Measurements from ENCODE around the gene PRDX2. TPM values are rescaled to one million over a fixed set of nuclear protein-coding genes. Genes with fewer than 3 reads are reported as not detected.
"Not testable (repeated sequence)": the region's sequence is repeated elsewhere in the genome, so short reads cannot be mapped to it uniquely, and the experiment has no call there.

PRDX2 gene
- 277 and 280 TPM in 2 replicates for total RNA-seq

- intact Hi-C loops (cut with micrococcal nuclease), result no loop called here
- peak; percentile 74 for DNase-seq (ENCODE audit: low spot score)
- no peaks in the 10 kb centered on the region for H3K27me3 Mint-ChIP-seq (ENCODE audit: insufficient read depth)
These were observed at the start of gene PRDX2, which contains the start of gene THSD8 for GRCh38 chr19:12801466-12802266. PRDX2 (minus strand) TSS chr19:12801800; CDS start chr19:12801261, 539 bp downstream. THSD8 (plus strand) TSS chr19:12802069; CDS start chr19:12802072, 3 bp downstream.

GRCh38 chr19:12847159-12848139 is 45.8 kb upstream of the PRDX2 start:
- Mint-ChIP-seq H3K9me3 (no peaks in the 10 kb centered on the region), H3K4me1 (ENCODE audit: low read depth) (peaks cover 8% of the 10 kb centered on the region), H3K27ac (no peak overlapping the region), H3K4me3 (peak overlapping the region; percentile 53), H3K27me3 (ENCODE audit: insufficient read depth) (peaks cover 12% of the 10 kb centered on the region), H3K36me3 (ENCODE audit: low read depth) (no peaks in the 10 kb centered on the region)
- DNase-seq (ENCODE audit: low spot score), result peak; percentile 84
- intact Hi-C loops (cut with micrococcal nuclease), result loop anchor here (1.0 to 2.0 kb wide), 6 partner anchors 41 to 283 kb away; partner anchors contain the start of gene RNASEH2A

More at GRCh38 chr19:12801466-12802266, at the start of gene PRDX2, which contains the start of gene THSD8:
- peaks cover 29% of the 10 kb centered on the region for H3K4me1 Mint-ChIP-seq (ENCODE audit: low read depth)
- no peaks in the 10 kb centered on the region for H3K9me3 Mint-ChIP-seq
- peak within 1 kb of the TSS; percentile 80 for H3K27ac Mint-ChIP-seq
- H3K4me3 Mint-ChIP-seq, result peak within 1 kb of the TSS; percentile 87
- H3K36me3 Mint-ChIP-seq (ENCODE audit: low read depth), result peaks cover 15% of the 10 kb centered on the region

DNA sequence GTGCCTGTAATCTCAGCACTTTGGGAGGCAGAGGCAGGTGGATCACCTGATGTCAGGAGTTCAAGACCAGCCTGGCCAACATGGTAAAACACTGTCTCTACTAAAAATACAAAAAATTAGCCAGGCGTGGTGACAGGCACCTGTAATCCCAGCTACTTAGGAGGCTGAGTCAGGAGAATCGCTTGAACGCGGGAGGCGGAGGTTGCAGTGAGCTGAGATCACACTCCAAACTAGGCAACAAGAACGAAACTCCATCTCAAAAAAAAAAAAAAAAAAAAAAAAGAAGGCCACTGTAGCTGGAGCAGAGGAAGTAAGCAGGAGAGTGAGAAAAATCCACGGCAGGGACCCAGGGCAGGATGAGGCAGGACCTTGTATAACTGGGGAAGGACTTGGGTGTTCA is 45.0 kb upstream of the PRDX2 start:
- H3K4me1 Mint-ChIP-seq (ENCODE audit: low read depth), result peaks cover 10% of the 10 kb centered on the region
- not testable (repeated sequence) for H3K4me3 Mint-ChIP-seq; H3K36me3 Mint-ChIP-seq (ENCODE audit: low read depth); H3K9me3 Mint-ChIP-seq; DNase-seq (ENCODE audit: low spot score); H3K27ac Mint-ChIP-seq
- peaks cover 16% of the 10 kb centered on the region for H3K27me3 Mint-ChIP-seq (ENCODE audit: insufficient read depth)
- intact Hi-C loops (cut with micrococcal nuclease), result loop anchor here (1.0 to 2.0 kb wide), 6 partner anchors 40 to 282 kb away; partner anchors contain the start of gene RNASEH2A

- intact Hi-C loops (cut with micrococcal nuclease), result no loop called here
- Mint-ChIP-seq H3K27me3 (ENCODE audit: insufficient read depth) (peaks cover 27% of the 10 kb centered on the region), H3K9me3 (no peaks in the 10 kb centered on the region), H3K36me3 (ENCODE audit: low read depth) (peaks cover 5% of the 10 kb centered on the region), H3K4me3 (no peak overlapping the region), H3K27ac (no peak overlapping the region), H3K4me1 (ENCODE audit: low read depth) (peaks cover 30% of the 10 kb centered on the region)
- DNase-seq (ENCODE audit: low spot score), result no peak
These were observed 42.6 kb upstream of the PRDX2 start for GRCh38 chr19:12843999-12844732.

GRCh38 chr19:12843328-12843727 is 41.7 kb upstream of the PRDX2 start:
- no peak for DNase-seq (ENCODE audit: low spot score)
- Mint-ChIP-seq H3K36me3 (ENCODE audit: low read depth) (peaks cover 5% of the 10 kb centered on the region), H3K9me3 (no peaks in the 10 kb centered on the region), H3K27ac (no peak overlapping the region), H3K27me3 (ENCODE audit: insufficient read depth) (peaks cover 34% of the 10 kb centered on the region), H3K4me3 (no peak overlapping the region), H3K4me1 (ENCODE audit: low read depth) (peaks cover 33% of the 10 kb centered on the region)
- intact Hi-C loops (cut with micrococcal nuclease), result no loop called here

DNA sequence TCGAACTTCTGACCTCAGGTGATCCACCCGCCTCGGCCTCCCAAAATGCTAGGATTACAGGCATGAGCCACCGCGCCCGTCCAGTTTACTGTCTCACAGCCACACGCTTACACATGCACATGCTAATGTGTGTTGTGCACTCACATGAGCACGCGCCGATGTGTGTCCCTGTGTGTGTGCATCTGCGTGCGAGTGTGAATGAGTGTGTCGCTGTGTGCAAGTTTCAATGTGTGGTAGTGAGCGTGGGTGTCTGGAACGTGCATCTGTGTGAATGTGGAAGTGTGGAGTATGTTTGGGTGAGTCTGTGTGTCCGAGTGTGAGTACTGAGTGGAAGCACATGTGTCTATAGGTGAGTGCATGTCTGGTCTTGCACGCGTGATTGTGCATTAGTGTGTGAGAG is 40.9 kb upstream of the PRDX2 start:
- Mint-ChIP-seq H3K4me1 (ENCODE audit: low read depth) (peaks cover 28% of the 10 kb centered on the region), H3K9me3 (no peaks in the 10 kb centered on the region), H3K4me3 (no peak overlapping the region), H3K27me3 (ENCODE audit: insufficient read depth) (peaks cover 40% of the 10 kb centered on the region), H3K36me3 (ENCODE audit: low read depth) (peaks cover 5% of the 10 kb centered on the region), H3K27ac (no peak overlapping the region)
- intact Hi-C loops (cut with micrococcal nuclease), result no loop called here
- no peak for DNase-seq (ENCODE audit: low spot score)

DNA sequence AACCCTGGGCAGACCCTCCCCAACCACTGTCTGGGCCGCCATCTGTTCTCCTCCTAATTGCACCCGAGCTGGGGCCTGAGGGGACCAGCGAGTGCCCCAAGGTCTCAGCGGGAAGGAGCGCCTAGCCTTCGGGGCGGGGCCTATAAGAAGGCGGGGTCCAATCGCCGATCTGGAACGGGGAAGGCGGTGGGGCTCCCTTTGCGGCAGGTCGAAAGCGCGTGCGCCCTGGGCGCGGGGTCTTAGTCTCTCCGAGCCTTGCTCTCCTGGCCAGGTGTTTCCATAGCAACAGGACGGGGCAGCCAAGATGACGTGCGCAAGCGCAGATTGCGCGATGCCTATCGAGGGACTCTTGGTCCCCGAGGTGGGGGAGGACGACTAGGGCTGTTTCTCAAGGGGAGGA is 39.5 kb upstream of the PRDX2 start:
- H3K27me3 Mint-ChIP-seq (ENCODE audit: insufficient read depth), result peaks cover 49% of the 10 kb centered on the region
- peaks cover 24% of the 10 kb centered on the region for H3K4me1 Mint-ChIP-seq (ENCODE audit: low read depth)
- intact Hi-C loops (cut with micrococcal nuclease), result loop anchor here (2.0 kb wide), 2 partner anchors 26 to 40 kb away; partner anchors contain the start of gene DNASE2
- H3K36me3 Mint-ChIP-seq (ENCODE audit: low read depth), result peaks cover 5% of the 10 kb centered on the region
- peak overlapping the region; percentile 20 for H3K4me3 Mint-ChIP-seq
- no peak overlapping the region for H3K27ac Mint-ChIP-seq
- no peaks in the 10 kb centered on the region for H3K9me3 Mint-ChIP-seq
- DNase-seq (ENCODE audit: low spot score), result no peak

- H3K4me1 Mint-ChIP-seq (ENCODE audit: low read depth), result peaks cover 24% of the 10 kb centered on the region
- peak overlapping the region; percentile 66 for H3K4me3 Mint-ChIP-seq
- H3K36me3 Mint-ChIP-seq (ENCODE audit: low read depth), result peaks cover 5% of the 10 kb centered on the region
- peak overlapping the region; percentile 32 for H3K27ac Mint-ChIP-seq
- peaks cover 50% of the 10 kb centered on the region for H3K27me3 Mint-ChIP-seq (ENCODE audit: insufficient read depth)
- intact Hi-C loops (cut with micrococcal nuclease), result loop anchor here (2.0 kb wide), 2 partner anchors 26 to 40 kb away; partner anchors contain the start of gene DNASE2
- DNase-seq (ENCODE audit: low spot score), result peak; percentile 38
- no peaks in the 10 kb centered on the region for H3K9me3 Mint-ChIP-seq
These were observed 38.8 kb upstream of the PRDX2 start for GRCh38 chr19:12840091-12841079.

- Mint-ChIP-seq H3K9me3 (no peaks in the 10 kb centered on the region), H3K4me1 (ENCODE audit: low read depth) (peaks cover 30% of the 10 kb centered on the region), H3K27me3 (ENCODE audit: insufficient read depth) (peaks cover 58% of the 10 kb centered on the region), H3K36me3 (ENCODE audit: low read depth) (peaks cover 5% of the 10 kb centered on the region), H3K27ac (no peak overlapping the region), H3K4me3 (peak overlapping the region; percentile 68)
- intact Hi-C loops (cut with micrococcal nuclease), result loop anchor here (5.0 kb wide), 2 partner anchors 173 to 258 kb away; no protein-coding TSS in a partner anchor
- no peak for DNase-seq (ENCODE audit: low spot score)
These were observed 37.5 kb upstream of the PRDX2 start for GRCh38 chr19:12838886-12839756.

DNA sequence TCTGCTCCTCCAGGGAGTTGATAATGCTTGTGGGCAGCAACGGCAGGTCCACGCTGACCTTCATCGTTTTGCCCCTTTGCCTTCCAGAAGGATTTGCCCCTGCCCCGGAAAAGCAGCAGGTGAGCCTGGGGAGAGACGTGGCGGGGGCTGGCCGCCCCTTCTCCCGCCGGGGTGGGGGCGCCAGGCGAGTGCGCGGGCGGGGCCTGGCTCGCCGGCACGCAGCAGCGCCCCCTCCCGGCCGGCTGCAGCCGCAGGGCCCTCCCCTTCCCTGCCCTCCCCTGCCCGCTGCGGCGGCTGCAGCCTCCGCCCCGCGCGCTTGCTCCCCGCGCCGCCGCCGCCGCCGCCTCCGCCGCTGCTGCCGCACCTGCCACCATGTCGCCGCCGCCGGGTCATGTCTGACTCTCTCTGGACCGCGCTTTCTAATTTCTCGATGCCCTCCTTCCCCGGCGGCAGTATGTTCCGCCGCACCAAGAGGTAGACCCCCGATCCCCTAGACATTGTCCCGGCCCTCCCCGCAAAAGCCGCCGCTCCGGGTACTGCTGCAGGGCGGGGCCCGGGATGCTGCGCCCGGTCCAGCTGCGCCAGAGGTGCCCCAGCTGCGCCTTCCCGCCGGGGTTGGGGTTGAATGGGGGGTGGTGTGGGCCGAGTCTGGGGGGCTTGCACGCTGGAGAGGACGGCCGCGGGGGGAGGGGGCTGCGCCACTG is 36.7 kb upstream of the PRDX2 start, which contains the start of gene MAST1:
TSS of gene MAST1 (plus strand) at position 334 of the 704 bp plus-strand sequence. CDS start at position 392, 58 bp downstream.
- Mint-ChIP-seq H3K4me3 (peak within 1 kb of the TSS; percentile 68), H3K4me1 (ENCODE audit: low read depth) (peaks cover 30% of the 10 kb centered on the region), H3K27ac (no peak within 1 kb of the TSS), H3K36me3 (ENCODE audit: low read depth) (peaks cover 5% of the 10 kb centered on the region), H3K27me3 (ENCODE audit: insufficient read depth) (peaks cover 59% of the 10 kb centered on the region), H3K9me3 (no peaks in the 10 kb centered on the region)
- intact Hi-C loops (cut with micrococcal nuclease), result loop anchor here (5.0 kb wide), 2 partner anchors 174 to 259 kb away; no protein-coding TSS in a partner anchor
- DNase-seq (ENCODE audit: low spot score), result peak; percentile 47
